A172 (cell line): ENCODE data around the gene REN. TPM values are rescaled to one million over a fixed set of nuclear protein-coding genes. Genes with fewer than 3 reads are reported as not detected.

Source experiments
- DNase-seq: peaks from one replicate; pipeline ENCODE4 v3.0.0-alpha.2; 2015; ENCODE audit warnings: low spot score
- total RNA-seq: library from RNA; depleted of rRNA; stranded (reverse); fragments of >200 nt; shearing (Covaris generic); gene quantifications from 2 replicates; pipeline ENCODE4 v1.2.3, GENCODE V29; 2014; rRNA removed

The REN gene
- total RNA-seq, 1 experiment from 2014 or later, result 0.62 TPM

DNA sequence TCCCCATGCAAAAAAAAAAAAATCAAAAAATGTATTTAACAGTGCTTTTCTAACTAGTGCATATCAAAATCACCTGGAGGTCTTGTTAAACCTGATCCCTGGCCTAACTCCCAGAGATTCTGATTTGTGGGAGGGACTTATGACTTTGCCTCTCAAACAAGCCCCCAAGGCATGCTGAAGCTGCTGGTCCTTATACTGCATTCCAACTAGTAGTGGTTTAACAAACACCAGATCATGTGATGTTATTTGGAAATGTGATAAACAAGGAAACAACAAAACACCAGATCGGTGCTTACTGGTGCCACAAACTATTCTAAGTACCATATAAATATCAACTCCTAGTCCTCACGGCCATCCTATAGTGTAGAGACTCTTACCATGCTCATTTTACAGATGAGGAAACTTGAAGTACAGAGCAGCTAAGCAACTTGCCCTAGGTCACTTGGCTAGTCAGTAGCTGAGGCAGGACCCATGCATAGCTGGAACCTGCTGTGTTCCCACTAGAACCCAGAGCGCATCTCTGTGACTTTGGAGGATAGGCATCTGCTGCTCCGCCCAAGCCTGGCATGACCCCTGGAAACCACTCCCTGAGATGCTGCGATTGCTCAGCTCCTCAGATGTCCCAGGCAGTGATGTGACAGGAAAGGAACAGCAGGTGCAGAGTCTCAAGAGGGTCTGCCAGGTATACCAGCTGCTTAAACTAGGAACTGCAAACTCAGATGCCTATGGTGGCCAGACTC is 55.1 kb downstream of the REN start:
- DNase-seq, result peak; percentile 39

DNA sequence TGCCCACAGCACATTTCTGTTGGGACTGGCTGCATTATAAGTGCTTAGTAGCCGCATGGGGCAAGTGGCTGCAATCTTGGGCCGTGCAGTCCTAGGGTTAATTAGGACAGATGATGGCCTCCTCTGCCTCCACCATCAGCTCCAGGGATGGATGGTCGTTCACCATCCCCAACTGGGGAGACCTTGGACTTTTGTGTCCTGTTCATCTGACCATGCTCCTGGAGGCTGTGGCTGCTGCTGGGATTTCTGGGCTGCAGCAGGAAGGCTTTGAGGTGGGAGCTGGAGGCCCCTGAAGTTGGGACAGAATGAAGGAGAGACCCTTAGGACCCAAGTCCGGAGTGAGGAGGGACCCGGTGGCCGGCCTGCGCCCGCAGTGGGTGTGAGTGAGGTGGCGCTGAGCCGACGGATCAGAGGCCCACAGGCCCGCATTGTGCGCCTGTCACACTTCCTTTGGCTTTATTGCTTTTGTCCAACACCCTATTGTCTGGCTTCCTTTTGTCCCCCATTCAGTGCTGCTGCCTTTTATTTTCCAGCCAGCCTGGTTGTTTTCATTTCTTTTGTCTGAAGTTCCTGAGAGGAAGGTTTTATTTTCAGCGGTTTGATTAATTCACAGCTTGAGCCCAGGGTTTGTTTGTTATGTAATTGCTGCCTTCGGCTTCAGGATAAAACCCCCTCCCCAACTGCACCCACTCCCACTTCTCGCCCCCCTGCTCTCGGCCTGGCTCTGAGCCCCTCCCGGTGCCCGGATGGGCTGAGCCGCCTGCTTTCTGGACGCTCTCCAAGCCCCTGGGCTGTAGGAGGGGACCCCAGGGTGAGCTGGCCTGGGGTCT is 57.6 kb downstream of the REN start:
- no peak for DNase-seq

DNA sequence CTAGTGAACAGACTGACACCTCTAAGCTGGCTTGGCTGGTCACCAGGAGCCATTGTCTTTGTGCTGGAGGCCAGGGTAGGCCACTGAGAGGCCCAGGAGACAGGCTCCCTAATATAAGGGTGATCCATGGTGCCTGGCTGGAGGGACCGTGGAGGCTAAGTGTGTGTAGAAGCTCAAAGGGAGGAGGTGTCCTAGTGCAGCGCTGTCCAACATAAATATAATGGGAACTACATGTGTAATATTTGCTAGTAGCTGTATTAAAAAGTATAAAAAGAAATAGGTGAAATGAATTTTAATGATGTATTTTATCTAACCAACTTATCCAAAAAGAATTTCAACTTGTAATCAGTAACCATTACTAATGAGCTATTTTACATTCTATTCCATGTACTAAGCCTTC is 58.2 kb downstream of the REN start:
- no peak for DNase-seq

DNA sequence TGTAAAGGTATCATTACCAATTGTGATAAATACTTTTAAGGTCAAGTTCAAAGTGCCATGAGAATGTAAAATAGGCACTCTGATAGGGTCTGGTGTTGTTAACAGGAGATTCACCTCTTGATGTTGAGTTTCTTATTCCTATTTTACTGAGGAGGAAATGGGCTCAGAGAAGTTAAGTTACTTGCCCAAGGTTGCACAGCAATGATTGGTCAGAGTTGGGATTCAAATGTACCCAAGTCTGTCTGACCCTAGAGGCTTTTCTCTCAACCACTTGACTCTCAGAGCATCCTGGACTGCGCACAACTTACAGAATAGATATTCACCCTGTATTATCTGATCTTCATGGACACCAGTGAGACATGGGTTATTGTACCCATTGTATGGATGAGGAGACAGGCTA is 59.3 kb downstream of the REN start:
- no peak for DNase-seq

DNA sequence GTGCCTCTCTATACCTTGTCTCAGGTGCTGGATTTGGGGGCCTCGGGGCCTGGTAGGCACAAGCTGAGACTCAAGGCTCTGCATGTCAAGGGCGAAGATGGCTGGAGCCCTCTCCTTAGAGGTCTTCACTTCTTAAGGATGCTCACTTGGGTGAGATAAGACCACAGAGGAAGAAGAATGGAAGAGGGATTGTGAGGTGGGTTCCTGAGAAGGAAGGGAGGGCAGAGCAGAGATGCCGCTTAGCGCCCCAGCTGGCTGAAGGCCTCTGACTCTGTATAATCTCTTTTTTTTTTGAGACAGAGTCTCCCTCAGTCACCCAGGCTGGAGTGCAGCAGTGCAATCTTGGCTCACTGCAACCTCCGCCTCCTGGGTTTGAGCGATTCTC is 61.0 kb downstream of the REN start:
- DNase-seq, result no peak

Other genes starting within 250 kb of the REN start
- gene SOX13, start 93.2 kb downstream of the REN start, total RNA-seq, result 7.0 and 11.2 TPM in 2 replicates
- gene ETNK2, start 14.3 kb downstream of the REN start, total RNA-seq, result 20.9 and 23.0 TPM in 2 replicates
- gene KISS1, start 30.2 kb upstream of the REN start, total RNA-seq, result 1.4 and 6.2 TPM in 2 replicates
- 0.19 TPM in 1 of 2 replicates, not detected in the other for gene GOLT1A, start 47.7 kb upstream of the REN start, total RNA-seq
- 0.02 and 0.17 TPM in 2 replicates for gene PLEKHA6, start 193.6 kb upstream of the REN start, total RNA-seq
- 27.8 and 34.5 TPM in 2 replicates for gene PPP1R15B, start 245.5 kb upstream of the REN start, total RNA-seq